ENCODE results near the gene NPFF.

NPFF gene

DNA sequence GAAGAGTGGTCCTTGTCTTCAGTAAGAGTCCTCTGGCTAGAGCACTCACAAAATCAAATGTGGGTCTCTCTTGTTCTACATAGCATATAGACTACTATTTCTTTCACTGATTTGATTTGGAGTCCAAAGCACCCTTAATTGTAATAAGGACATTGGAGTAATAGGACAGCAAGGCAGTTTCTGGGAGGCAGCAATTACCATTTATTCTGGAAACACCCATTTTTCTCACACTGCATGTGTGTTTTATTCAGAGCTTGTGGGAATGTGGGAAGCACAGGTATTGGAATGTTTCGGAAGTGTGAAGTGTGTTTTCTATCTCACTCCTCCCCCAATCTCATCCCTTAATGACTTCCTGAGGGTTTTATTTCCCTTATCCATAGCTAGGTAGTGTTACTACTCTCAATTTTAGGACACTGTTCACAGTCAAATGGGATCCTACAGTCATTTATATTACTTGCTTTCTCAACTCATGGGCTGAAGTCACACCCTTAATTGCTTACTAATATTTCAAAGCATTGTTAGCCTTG, 35.2 kb downstream of the NPFF start:
- DNase-seq: no peak

DNA sequence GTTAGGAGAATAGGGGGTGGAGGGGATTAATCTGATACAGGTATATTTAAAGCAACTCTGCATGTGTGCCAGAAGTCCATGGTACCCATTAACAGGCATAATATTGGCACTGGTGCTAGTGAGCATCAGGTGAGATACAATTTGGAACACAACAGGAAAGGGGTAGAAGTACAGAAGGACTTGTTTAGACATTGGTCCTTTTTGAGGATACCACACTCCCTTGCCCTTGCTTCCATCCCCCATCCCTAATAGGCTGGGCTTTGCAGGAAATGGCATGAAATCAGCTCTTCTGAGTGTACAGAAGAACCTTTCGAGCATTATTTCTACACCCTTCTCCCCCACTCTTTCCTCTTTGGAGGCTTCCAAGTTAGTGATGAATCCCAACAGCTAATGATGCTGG, 39.0 kb downstream of the NPFF start:
- no peak for DNase-seq

GRCh38 chr12:53467880-53468279, 39.4 kb downstream of the NPFF start:
- no peak for DNase-seq

DNA sequence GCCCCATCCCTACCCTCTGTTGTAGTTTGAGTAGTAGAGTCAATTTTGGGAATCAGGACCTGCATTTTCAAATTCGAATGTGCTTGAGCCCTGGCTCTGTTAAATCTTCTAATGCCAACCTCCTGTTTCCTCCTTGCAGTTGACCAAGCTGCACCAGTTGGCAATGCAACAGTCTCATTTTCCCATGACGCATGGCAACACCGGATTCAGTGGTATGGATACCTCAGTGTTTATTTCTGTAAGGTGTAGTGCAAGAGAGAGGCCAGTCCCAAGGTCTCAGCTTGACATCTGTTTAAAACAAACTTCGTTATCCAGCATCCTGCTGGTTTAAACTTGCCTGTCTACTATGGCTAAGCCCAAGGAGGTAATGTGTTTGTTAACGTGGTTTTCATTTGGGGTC, 40.2 kb downstream of the NPFF start:
- DNase-seq: no peak

- DNase-seq: peak; percentile 46
Measured at GRCh38 chr12:53466640-53467039, 40.6 kb downstream of the NPFF start.

DNA sequence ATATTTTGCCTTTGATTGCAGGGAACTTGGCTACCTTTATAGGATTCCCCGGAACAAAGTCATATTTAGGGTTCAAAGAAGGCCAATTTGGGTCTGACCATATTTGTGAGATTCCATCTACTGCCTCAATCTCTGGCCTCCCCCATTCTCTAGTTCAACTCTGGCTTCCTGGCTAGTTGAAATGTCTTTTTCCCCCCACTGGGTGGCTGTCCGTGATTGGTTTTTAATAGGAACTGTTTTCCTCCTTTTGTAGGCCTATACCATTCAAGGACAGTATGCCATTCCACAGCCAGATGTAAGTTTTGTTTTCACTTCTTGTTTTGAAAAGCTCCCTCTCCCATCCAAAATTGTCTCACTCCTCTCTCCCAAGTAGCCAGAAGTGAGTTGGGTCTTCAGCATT, 41.6 kb downstream of the NPFF start:
- DNase-seq: no peak

- DNase-seq: no peak
Measured at GRCh38 chr12:53464685-53465418, 42.4 kb downstream of the NPFF start.

GRCh38 chr12:53463802-53464560, 43.3 kb downstream of the NPFF start:
- DNase-seq: no peak

- no peak for DNase-seq
Measured at GRCh38 chr12:53462935-53463334, 44.3 kb downstream of the NPFF start.

GRCh38 chr12:53461591-53461990, 45.7 kb downstream of the NPFF start:
- DNase-seq: no peak

GRCh38 chr12:53461059-53461458, 46.2 kb downstream of the NPFF start:
- no peak for DNase-seq

GRCh38 chr12:53459097-53459496, 48.2 kb downstream of the NPFF start:
- DNase-seq: no peak

Measured in NCI-H69 (cell line).